ENCODE data around the gene SNAP25. TPM values are rescaled to one million over a fixed set of nuclear protein-coding genes. Genes with fewer than 3 reads are reported as not detected.

SNAP25 gene
- total RNA-seq, 2 donors from 2014 or later, result 0.11 TPM; not detected in 1

DNA sequence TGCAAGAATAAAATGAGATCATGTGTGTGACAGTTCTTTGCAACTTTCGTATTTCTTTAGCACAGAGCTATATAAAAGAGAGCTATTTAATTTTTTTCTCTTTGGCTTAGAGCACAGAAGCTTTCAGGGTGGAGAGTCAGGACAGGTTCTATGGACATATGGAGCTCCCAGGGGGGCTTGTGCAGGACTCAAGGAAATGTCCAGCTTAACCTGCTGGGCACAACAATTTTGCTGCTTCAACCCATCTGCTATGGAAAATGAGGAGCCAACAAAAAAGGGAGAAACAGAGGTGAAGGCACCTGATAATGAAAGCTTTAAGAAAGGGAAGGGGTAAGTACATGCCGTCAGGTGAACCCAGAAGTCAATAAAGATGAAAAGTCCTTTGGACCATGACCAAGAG is 5.1 kb upstream of the SNAP25 start:
- H3K36me3 ChIP-seq (ENCODE audit: control insufficient read depth, insufficient read depth, low read length), result no peaks in the 10 kb centered on the region
- Mint-ChIP-seq H3K9me3 (no peaks in the 10 kb centered on the region), H3K4me3 (no peak overlapping the region), H3K36me3 (ENCODE audit: low read depth) (no peaks in the 10 kb centered on the region), H3K27ac (no peak overlapping the region), H3K27me3 (ENCODE audit: insufficient read depth) (peaks cover 45% of the 10 kb centered on the region), H3K4me1 (peaks cover 4% of the 10 kb centered on the region)
- no peak overlapping the region for H3K9ac ChIP-seq (ENCODE audit: extremely low read depth, low read length, poor library complexity, severe bottlenecking)
- H3K27me3 ChIP-seq (ENCODE audit: control insufficient read depth, insufficient read depth, low read length, poor library complexity, severe bottlenecking), result peaks cover 49% of the 10 kb centered on the region
- H3K4me1 ChIP-seq (ENCODE audit: control insufficient read depth, insufficient read depth, low read length), result no peaks in the 10 kb centered on the region
- WGBS, 2 experiments (ENCODE audit: insufficient coverage in 1 of 2, insufficient read length in 1 of 2), result 85 to 89% methylated on average over 1 to 2 of the region's 2 CpGs
- no peaks in the 10 kb centered on the region for H3K9me3 ChIP-seq (ENCODE audit: control insufficient read depth, low read length)
- H3K27ac ChIP-seq (ENCODE audit: low read depth, low read length), result no peak overlapping the region
- TF ChIP-seq, protein P1, sequence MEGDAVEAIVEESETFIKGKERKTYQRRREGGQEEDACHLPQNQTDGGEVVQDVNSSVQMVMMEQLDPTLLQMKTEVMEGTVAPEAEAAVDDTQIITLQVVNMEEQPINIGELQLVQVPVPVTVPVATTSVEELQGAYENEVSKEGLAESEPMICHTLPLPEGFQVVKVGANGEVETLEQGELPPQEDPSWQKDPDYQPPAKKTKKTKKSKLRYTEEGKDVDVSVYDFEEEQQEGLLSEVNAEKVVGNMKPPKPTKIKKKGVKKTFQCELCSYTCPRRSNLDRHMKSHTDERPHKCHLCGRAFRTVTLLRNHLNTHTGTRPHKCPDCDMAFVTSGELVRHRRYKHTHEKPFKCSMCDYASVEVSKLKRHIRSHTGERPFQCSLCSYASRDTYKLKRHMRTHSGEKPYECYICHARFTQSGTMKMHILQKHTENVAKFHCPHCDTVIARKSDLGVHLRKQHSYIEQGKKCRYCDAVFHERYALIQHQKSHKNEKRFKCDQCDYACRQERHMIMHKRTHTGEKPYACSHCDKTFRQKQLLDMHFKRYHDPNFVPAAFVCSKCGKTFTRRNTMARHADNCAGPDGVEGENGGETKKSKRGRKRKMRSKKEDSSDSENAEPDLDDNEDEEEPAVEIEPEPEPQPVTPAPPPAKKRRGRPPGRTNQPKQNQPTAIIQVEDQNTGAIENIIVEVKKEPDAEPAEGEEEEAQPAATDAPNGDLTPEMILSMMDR (conservative IDR thresholded peaks at IDR 0.05), result no peak
- no peak overlapping the region for H3K4me3 ChIP-seq (ENCODE audit: low read length)
- DNase-seq, result no peak

GRCh38 chr20:10216146-10216791 is 2.4 kb upstream of the SNAP25 start:
- Mint-ChIP-seq H3K27me3 (ENCODE audit: insufficient read depth) (peaks cover 55% of the 10 kb centered on the region), H3K36me3 (ENCODE audit: low read depth) (no peaks in the 10 kb centered on the region), H3K27ac (no peak overlapping the region), H3K4me1 (peaks cover 9% of the 10 kb centered on the region), H3K9me3 (no peaks in the 10 kb centered on the region), H3K4me3 (no peak overlapping the region)
- Histone ChIP-seq H3K4me1 (ENCODE audit: control insufficient read depth, insufficient read depth, low read length) (no peaks in the 10 kb centered on the region), H3K27me3 (ENCODE audit: control insufficient read depth, insufficient read depth, low read length, poor library complexity, severe bottlenecking) (peaks cover 64% of the 10 kb centered on the region), H3K9ac (ENCODE audit: extremely low read depth, low read length, poor library complexity, severe bottlenecking) (no peak overlapping the region), H3K27ac (ENCODE audit: low read depth, low read length) (no peak overlapping the region), H3K9me3 (ENCODE audit: control insufficient read depth, low read length) (no peaks in the 10 kb centered on the region), H3K4me3 (ENCODE audit: low read length) (no peak overlapping the region), H3K36me3 (ENCODE audit: control insufficient read depth, insufficient read depth, low read length) (no peaks in the 10 kb centered on the region)
- 55 to 71% methylated on average over 3 to 4 of the region's 4 CpGs for WGBS, 2 experiments (ENCODE audit: insufficient coverage in 1 of 2, insufficient read length in 1 of 2)
- TF ChIP-seq, protein P1 (conservative IDR thresholded peaks at IDR 0.05), result no peak
- DNase-seq, result no peak

- peak overlapping the region; percentile 22 for H3K9ac ChIP-seq (ENCODE audit: extremely low read depth, low read length, poor library complexity, severe bottlenecking)
- Mint-ChIP-seq H3K27me3 (ENCODE audit: insufficient read depth) (peaks cover 62% of the 10 kb centered on the region), H3K4me3 (peak overlapping the region; percentile 55), H3K9me3 (no peaks in the 10 kb centered on the region), H3K36me3 (ENCODE audit: low read depth) (no peaks in the 10 kb centered on the region), H3K4me1 (peaks cover 9% of the 10 kb centered on the region), H3K27ac (peak overlapping the region; percentile 65)
- H3K9me3 ChIP-seq (ENCODE audit: control insufficient read depth, low read length), result no peaks in the 10 kb centered on the region
- H3K27me3 ChIP-seq (ENCODE audit: control insufficient read depth, insufficient read depth, low read length, poor library complexity, severe bottlenecking), result peaks cover 70% of the 10 kb centered on the region
- peak overlapping the region; percentile 80 for H3K4me3 ChIP-seq (ENCODE audit: low read length)
- TF ChIP-seq, protein P1 (conservative IDR thresholded peaks at IDR 0.05), result no peak
- 0 to 1% methylated on average over 12 to 38 of the region's 40 CpGs for WGBS, 2 experiments (ENCODE audit: insufficient coverage in 1 of 2, insufficient read length in 1 of 2)
- no peaks in the 10 kb centered on the region for H3K36me3 ChIP-seq (ENCODE audit: control insufficient read depth, insufficient read depth, low read length)
- peak; percentile 85 for DNase-seq
- H3K27ac ChIP-seq (ENCODE audit: low read depth, low read length), result no peak overlapping the region
- H3K4me1 ChIP-seq (ENCODE audit: control insufficient read depth, insufficient read depth, low read length), result no peaks in the 10 kb centered on the region
Observed at GRCh38 chr20:10217721-10218410, 764 bp upstream of the SNAP25 start.

Measured in endodermal cell (in vitro differentiated cells).